Panc1 (cell line): ENCODE data around the gene TRAF4. TPM values are rescaled to one million over a fixed set of nuclear protein-coding genes. Genes with fewer than 3 reads are reported as not detected.

ENCODE experiments used
- ATAC-seq: fragments of 200-7000 bp; cut with Tn5 transposase; 2 replicates; pipeline ENCODE4 v1.9.1; 2020; ENCODE audit warnings: mild to moderate bottlenecking, moderate library complexity
- BruUV-seq: library from RNA; stranded (reverse); fragments of 400-500 nt; replicated peaks from 2 replicates; lab custom pipeline; 2021; lab: Mats Ljungman, UMichigan
- CTCF ChIA-PET: fragments of 300-600 bp; sonication (Branson Sonifier 250); formaldehyde crosslinking; loops from one replicate; lab custom pipeline; 2022; ENCODE audit warnings: antibody characterized with exemption; lab: Charles Lee
- POLR2A ChIA-PET: fragments of 300-600 bp; sonication (Branson Sonifier 250); formaldehyde crosslinking; loops from one replicate; lab custom pipeline; 2022; ENCODE audit warnings: antibody characterized with exemption; lab: Charles Lee
- DNase-seq: peaks from one replicate; pipeline ENCODE4 v3.0.0-alpha.2; 2010; ENCODE audit warnings: low read depth, low spot score
- H3K27ac ChIP-seq: 2 replicates; pipeline ENCODE4 v1.5.1; 2011; ENCODE audit warnings: mild to moderate bottlenecking, low read length, inconsistent platforms
- H3K27me3 ChIP-seq: fragments of 200-500 bp; sonication (Bioruptor generic); 2 replicates; pipeline ENCODE4 v1.6.0; 2014; ENCODE audit warnings: low read length, inconsistent platforms; ENCODE audit not compliant: control insufficient read depth, insufficient read depth
- H3K36me3 ChIP-seq: fragments of 200-500 bp; sonication (Bioruptor generic); 2 replicates; pipeline ENCODE4 v1.5.1; 2014; ENCODE audit warnings: inconsistent platforms, mild to moderate bottlenecking, low read length, moderate library complexity; ENCODE audit not compliant: control insufficient read depth, insufficient read depth
- H3K4me1 ChIP-seq: 2 replicates; pipeline ENCODE4 v1.5.1; 2011; ENCODE audit warnings: inconsistent platforms, mild to moderate bottlenecking, low read length, moderate library complexity; ENCODE audit not compliant: control insufficient read depth, insufficient read depth
- H3K4me3 ChIP-seq, 2 experiments: 2 replicates each; pipeline ENCODE4 v1.5.1; 2011 to 2012; ENCODE audit warnings: low read depth in 2 of 2, low read length in 2 of 2, mild to moderate bottlenecking in 2 of 2, inconsistent platforms in 1 of 2, moderate library complexity in 1 of 2
- H3K9me3 ChIP-seq: fragments of 200-500 bp; sonication (Bioruptor generic); 2 replicates; pipeline ENCODE4 v1.5.1; 2014; ENCODE audit warnings: low read depth, mild to moderate bottlenecking, inconsistent platforms, low read length, moderate library complexity; ENCODE audit not compliant: control insufficient read depth, insufficient read depth
- CTCF ChIP-seq: fragments of 450-650 bp; IDR thresholded peaks from 2 replicates; pipeline ENCODE4 v1.5.1; 2017; ENCODE audit warnings: mild to moderate bottlenecking
- POLR2AphosphoS5 ChIP-seq: IDR thresholded peaks from 2 replicates; pipeline ENCODE4 v1.6.1; 2012; ENCODE audit warnings: mild to moderate bottlenecking, low read depth, low read length, moderate library complexity
- REST ChIP-seq, 2 experiments: IDR thresholded peaks; 2 replicates each; pipeline ENCODE4 v1.6.1; 2011 to 2012; ENCODE audit warnings: low read depth in 2 of 2, control low read depth in 1 of 2, low read length in 1 of 2, mild to moderate bottlenecking in 1 of 2, moderate library complexity in 1 of 2; ENCODE audit not compliant: insufficient read depth in 1 of 2
- SIN3A ChIP-seq: IDR thresholded peaks from 2 replicates; pipeline ENCODE4 v1.6.1; 2012; ENCODE audit warnings: low read depth, mild to moderate bottlenecking, low read length, moderate library complexity, borderline replicate concordance; ENCODE audit not compliant: insufficient read depth
- TCF7L2 ChIP-seq: IDR thresholded peaks from 2 replicates; pipeline ENCODE4 v1.6.1; 2011; ENCODE audit warnings: mild to moderate bottlenecking, low read depth, low read length, inconsistent platforms
- in situ Hi-C: cut with HindIII; loops from 2 replicates; pipeline ENCODE4 v1.10.0; 2016; ENCODE audit warnings: low sequenced_read_pairs, low pct_unique_long_range_greater_than_20kb
- intact Hi-C: fragments of 100-400 bp; cut with micrococcal nuclease; formaldehyde crosslinking; loops from one replicate; pipeline ENCODE4 v1.10.0; 2022; ENCODE audit not compliant: unreplicated experiment
- total RNA-seq: library from RNA; stranded (reverse); gene quantifications from one replicate; pipeline ENCODE4 v1.2.1, GENCODE V29; 2021; ENCODE audit not compliant: unreplicated experiment

TRAF4 gene
- total RNA-seq, 1 experiment from 2014 or later: 108 TPM

GRCh38 chr17:28737770-28738679 lies 5.8 kb upstream of the TRAF4 start:
- no peak overlapping the region for H3K4me3 ChIP-seq
- no peak for TF ChIP-seq TCF7L2
- TF ChIP-seq CTCF: no peak
- no peak for TF ChIP-seq POLR2AphosphoS5
- no peak for TF ChIP-seq REST (IDR thresholded peaks at IDR 0.05; ENCODE audit: insufficient read depth in 1 of 2, low read depth in 2 of 2, low read length in 1 of 2)
- no peak for TF ChIP-seq SIN3A
- H3K27me3 ChIP-seq: no peaks in the 10 kb centered on the region
- H3K36me3 ChIP-seq: no peaks in the 10 kb centered on the region
- peaks cover 6% of the 10 kb centered on the region; the same call in 1 of the 2 replicates for H3K4me1 ChIP-seq
- H3K27ac ChIP-seq: no peak overlapping the region
- ChIA-PET POLR2A (no interaction called here), CTCF (interaction anchor here (0.5 kb wide), 1 partner anchor 381 kb away, joined by 8 read pairs; no protein-coding TSS in a partner anchor)
- intact Hi-C loops: no loop called here
- ATAC-seq (peak; percentile 7; the same call in 1 of the 2 replicates), DNase-seq (no peak)
- in situ Hi-C loops: no loop called here
- no peaks in the 10 kb centered on the region for H3K9me3 ChIP-seq
- BruUV-seq: no TSS peak

GRCh38 chr17:28738680-28739384 lies 5.0 kb upstream of the TRAF4 start:
- TF ChIP-seq CTCF: no peak
- TF ChIP-seq TCF7L2: no peak
- no peak for TF ChIP-seq POLR2AphosphoS5
- TF ChIP-seq SIN3A: no peak
- no peak for TF ChIP-seq REST (IDR thresholded peaks at IDR 0.05; ENCODE audit: insufficient read depth in 1 of 2, low read depth in 2 of 2, low read length in 1 of 2)
- in situ Hi-C loops (no loop called here), intact Hi-C loops (no loop called here)
- Histone ChIP-seq H3K36me3 (no peaks in the 10 kb centered on the region), H3K27ac (no peak overlapping the region), H3K9me3 (no peaks in the 10 kb centered on the region), H3K4me3 (no peak overlapping the region), H3K27me3 (no peaks in the 10 kb centered on the region), H3K4me1 (peaks cover 8% of the 10 kb centered on the region; the same call in 1 of the 2 replicates)
- DNase-seq: no peak
- ChIA-PET POLR2A (interaction anchor here (1.3 kb wide), 1 partner anchor 11 kb away, joined by 5 read pairs; no protein-coding TSS in a partner anchor), CTCF (interaction anchor here (0.5 kb wide), 1 partner anchor 380 kb away, joined by 8 read pairs; no protein-coding TSS in a partner anchor)
- no TSS peak for BruUV-seq
- ATAC-seq: no peak
